NCI-H1092 (cell line): Measurements from ENCODE around the gene PHF23.

Experiments used
- DNase-seq: peaks from one replicate; lab custom pipeline; 2025; lab: John Stamatoyannopoulos, UW

Gene PHF23

DNA sequence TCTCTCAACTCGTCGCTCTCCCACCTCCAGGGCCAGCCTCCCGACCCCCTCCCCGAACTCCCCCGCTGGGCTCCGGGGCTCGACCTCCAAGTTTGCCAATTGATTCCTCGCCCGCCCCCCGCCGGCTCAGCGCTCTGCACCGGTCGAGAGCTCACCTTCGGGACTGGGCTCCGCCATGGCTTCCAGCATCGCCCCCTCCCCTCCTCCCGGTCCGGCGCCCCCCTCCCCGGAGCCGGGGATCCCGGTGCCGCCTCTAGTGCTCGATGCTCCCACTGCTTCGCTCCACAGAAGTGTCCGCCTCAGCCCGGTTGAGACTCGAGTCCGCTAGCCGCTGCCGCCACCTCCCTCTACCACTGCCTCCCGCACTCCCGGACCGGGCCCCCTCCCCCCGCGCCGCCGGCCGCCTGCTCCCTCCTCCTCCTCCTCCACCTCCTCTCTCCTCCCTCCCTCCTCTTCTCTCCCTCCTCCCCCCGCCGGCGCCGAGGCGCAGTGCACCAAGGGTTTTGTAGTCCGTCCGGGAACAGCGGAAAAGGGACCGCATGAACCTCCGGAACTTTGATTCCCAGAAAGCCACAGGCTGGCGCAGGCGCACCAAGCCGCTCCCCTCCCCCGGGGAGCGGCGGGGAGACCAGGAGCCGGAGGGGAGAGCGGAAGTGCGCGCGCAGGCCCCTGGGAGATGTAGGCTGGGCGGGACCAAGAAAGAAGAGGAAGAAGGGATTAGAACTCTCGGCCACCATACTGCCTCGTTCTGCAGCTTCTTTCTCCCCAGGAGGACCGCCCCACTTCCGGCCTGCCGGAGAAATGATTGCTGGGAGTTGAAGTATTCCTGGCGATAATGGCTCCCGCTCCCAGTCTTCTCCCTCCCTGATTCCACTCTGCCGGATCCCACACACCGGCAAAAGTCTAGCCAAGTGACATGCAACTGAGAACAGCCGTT, at the start of gene PHF23:
Gene PHF23 (minus strand): TSS at position 367 of the 937 bp plus-strand sequence. CDS start 178 bp downstream, at position 189.
- DNase-seq = peak; percentile 96

DNA sequence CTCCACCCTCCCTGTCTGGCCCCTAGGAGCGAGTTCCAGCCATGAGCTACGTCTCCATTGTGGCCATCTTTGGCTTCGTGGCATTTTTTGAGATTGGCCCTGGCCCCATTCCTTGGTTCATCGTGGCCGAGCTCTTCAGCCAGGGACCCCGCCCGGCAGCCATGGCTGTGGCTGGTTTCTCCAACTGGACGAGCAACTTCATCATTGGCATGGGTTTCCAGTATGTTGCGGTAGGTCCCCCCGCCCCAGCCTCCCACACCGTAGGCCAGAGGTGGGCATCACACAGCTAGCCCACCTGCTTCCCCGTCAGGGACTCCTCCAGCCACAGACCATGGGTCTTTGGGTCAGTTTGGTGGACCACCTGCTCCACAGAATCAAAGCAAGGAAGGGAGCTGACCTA, 46.4 kb upstream of the PHF23 start:
- no peak for DNase-seq

DNA sequence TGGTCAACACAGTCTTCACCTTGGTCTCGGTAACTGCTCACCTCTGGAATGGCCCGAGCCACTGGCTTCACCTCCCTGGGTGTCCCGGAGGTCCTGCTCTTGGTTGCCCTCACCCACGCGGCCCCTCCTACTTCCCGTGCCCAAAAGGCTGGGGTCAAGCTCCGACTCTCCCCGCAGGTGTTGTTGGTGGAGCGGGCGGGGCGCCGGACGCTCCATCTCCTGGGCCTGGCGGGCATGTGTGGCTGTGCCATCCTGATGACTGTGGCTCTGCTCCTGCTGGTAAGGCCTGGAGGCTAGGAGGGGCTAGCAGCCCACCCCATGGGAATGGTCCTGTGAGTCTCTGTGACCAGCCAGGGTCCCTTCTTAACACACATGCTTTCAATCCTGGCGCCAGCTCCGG, 45.7 kb upstream of the PHF23 start:
- DNase-seq = no peak

DNA sequence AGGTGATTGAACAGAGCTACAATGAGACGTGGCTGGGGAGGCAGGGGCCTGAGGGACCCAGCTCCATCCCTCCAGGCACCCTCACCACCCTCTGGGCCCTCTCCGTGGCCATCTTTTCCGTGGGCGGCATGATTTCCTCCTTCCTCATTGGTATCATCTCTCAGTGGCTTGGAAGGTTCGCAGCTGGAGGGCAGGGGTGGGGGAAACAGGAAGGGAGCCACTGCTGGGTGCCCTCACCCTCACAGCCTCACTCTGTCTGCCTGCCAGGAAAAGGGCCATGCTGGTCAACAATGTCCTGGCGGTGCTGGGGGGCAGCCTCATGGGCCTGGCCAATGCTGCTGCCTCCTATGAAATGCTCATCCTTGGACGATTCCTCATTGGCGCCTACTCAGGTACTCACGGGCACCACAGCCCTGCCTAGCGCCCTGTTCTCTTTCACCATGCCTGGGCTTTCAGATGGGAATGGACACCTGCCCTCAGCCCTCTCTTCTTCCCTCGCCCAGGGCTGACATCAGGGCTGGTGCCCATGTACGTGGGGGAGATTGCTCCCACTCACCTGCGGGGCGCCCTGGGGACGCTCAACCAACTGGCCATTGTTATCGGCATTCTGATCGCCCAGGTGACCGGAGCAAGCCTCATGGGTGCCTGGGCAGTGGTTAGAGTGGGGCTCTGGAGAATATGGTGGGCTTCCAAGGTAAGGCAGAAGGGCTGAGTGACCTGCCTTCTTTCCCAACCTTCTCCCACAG, 44.4 kb upstream of the PHF23 start:
- no peak for DNase-seq

DNA sequence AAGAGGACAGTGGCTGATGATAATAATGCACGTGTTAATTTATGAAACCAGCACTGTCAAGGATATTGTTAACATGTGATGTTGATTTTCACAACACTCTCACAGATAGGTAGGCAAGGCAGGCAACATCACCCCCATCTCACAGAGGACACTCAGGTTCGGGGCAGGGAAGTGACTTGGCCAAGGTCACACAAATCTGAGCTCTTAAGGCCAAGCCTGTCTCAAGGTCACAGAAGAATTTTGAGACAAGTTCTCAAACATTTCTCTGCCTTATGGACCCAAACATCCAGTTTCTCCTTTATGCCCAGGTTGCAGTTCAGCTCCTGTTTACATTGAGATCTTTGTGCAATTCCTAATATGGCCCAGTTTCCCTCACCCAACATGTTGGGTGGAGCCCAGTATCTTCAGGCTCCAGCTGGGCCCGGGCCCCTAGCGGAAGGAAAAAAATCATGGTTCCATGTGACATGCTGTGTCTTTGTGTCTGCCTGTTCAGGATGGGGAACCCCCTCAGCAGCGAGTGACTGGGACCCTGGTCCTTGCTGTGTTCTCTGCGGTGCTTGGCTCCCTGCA, 43.6 kb upstream of the PHF23 start:
- no peak for DNase-seq

DNA sequence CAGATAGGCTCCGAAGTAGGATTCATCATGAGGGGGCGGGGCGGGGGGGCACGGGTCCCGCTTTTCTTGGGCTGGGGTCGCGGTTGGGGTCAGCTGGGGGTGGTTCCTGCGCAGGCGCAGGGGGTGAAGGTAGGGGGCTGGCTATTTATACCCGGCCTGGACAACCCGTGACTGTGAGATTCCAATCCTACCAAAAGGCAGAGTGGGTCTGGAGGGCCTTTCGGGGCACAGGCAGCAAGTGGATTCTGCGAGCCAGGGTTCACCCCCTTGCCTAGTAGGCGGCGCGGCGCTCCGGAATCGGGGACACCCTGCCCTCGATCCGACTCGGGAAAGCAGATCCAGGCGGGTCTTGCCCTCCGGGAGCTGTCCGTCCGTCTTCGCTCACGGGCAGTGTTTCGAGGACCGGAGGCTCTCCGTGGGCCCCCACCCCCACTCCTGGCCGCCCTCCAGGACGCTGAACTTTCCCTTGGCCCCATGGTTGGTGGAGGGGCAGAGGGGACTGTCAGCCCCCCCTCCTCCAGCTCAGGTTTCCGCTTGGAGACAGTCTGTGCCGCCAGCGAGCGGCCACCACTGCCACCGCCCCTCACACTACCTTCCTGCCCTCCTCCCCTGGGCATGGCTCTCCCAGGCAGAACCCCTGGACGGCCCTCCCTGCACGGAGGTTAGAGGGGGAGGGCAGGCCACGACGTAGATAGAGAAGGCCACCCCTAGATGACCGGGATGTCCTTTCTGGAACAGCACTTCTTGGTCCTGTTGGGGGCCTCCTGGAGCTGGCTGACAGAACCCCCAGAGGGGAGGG, 42.9 kb upstream of the PHF23 start:
- no peak for DNase-seq

DNA sequence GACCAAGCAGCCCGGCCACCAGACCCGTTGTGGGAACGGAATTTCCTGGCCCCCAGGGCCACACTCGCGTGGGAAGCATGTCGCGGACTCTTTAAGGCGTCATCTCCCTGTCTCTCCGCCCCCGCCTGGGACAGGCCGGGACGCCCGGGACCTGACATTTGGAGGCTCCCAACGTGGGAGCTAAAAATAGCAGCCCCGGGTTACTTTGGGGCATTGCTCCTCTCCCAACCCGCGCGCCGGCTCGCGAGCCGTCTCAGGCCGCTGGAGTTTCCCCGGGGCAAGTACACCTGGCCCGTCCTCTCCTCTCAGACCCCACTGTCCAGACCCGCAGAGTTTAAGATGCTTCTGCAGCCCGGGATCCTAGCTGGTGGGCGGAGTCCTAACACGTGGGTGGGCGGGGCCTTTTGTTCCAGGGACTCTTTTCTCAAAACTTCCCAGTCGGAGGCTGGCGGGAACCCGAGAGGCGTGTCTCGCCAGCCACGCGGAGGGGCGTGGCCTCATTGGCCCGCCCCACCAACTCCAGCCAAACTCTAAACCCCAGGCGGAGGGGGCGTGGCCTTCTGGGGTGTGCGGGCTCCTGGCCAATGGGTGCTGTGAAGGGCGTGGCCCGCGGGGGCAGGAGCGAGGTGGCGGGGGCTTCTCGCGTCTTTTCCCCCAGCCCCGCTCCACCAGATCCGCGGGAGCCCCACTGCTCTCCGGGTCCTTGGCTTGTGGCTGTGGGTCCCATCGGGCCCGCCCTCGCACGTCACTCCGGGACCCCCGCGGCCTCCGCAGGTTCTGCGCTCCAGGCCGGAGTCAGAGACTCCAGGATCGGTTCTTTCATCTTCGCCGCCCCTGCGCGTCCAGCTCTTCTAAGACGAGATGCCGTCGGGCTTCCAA, 42.1 kb upstream of the PHF23 start, which contains the start of gene SLC2A4:
Gene SLC2A4 (plus strand): TSS at position 645 of the 879 bp plus-strand sequence. CDS start 217 bp downstream, at position 862.
- no peak for DNase-seq

DNA sequence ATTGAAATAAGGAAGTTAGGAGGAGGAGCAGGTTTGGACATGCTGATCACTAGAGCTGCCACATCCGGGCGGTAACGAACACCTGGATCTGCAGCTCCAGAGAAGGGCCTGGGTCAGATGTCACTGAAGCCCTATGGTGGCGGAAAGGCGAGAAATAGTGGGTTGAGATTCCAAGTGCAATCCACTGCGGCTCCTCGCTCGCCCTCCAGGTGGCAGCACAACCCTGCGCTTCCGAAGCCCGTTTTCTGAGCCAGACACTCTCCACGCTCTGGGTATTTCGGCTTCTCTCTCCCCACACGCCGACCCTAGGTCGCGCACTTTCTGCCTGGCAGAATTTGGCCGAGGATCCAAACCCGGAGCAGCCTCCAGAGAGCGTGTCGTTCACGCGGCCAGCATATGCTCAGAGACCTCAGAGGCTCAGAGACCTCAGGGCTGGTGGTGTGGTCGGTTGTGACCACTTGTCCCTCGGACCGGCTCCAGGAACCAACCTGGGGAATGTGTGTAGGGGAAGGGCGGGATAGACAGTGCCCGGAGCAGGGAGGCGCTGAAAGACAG, 41.3 kb upstream of the PHF23 start:
- DNase-seq = peak; percentile 65

DNA sequence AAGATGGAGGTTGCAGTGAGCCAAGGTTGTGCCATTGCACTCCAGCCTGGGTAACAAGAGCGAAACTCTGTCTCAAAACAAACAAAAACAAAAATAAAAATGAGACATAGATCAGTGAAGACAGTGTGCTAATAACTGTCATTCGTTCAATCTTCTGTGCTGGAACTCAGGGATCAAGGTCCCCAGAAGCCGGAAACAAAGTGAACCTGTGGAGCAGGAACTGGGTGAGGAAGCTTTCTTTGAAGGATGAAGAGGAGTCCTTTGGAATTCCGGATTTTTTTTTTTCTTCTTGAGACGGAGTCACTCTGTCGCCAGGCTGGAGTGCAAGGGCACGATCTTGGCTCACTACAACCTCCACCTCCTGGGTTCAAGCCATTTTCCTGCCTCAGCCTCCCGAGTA, 40.2 kb upstream of the PHF23 start:
- no peak for DNase-seq

DNA sequence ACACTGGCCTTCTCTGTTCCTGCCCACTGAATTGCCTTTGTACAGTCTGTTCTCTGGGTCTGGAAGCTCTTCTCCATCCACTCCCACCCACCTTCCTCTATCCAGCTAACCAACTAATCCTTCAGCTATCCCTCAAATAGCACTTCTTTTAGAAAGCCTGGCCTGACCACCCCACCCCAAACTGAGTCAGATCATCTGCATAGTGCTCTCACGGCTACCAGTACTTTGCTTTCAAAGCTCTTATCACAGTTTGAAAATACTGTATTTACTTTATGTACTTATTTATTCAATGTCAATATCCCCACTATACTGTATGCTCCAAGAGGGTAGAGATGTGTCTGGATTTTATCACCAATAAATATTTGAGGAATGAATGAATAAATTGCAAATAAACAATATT, 27.5 kb upstream of the PHF23 start:
- DNase-seq = no peak

DNA sequence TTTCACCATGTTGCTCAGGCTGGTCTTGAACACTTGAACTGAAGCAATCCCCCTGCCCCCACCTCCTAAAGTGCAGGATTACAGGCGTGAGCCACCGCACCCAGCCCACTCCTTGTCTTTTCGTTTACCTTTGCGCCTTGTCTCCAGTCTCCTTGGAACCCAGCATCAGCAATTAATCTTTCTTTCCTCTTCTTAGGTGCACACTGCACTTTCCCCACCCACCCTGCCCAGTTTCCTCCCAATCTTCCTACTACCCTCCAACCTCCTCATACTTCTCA, 24.5 kb upstream of the PHF23 start:
- DNase-seq = no peak

DNA sequence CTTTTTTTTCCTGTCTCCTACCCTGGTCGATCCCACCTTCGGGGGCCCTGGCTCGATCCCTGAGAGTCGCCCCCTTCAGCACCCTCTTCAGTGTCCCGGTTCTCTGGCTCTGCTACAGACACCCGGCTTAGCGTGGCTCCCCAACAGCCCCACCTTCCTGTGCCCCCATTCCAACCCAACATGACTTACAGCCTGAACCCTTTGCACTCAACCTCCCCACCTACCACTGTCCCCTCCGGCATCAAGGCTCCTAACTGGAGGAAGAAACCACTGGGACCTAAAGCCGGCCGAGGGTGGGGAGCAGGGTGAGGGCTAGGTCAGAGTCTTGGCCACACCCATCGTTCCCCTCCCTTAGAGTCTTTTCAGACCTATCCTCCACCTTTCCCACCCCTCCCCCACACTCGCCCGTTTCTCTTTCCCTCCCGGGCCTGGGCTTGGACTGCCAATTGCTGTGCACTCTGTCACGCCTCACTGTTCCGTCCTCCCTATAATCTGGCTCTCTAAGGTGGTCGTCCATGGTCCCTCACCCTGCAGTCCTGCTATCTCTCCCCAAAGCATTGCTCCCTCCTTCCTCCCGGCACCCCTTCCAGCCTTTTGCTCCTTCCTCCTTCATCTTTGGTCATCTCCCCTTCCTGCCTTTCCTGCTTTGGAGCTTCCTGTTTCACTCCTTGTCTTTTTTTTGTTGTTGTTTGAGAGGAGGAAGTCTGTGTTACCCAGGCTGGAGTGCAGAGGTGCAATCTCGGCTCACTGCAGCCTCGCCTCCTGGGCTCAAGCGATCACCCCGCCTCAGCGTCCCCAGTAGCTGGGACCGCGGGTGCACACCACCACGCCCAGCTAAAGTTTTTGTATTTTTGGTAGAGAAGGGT, 23.9 kb upstream of the PHF23 start:
- no peak for DNase-seq

DNA sequence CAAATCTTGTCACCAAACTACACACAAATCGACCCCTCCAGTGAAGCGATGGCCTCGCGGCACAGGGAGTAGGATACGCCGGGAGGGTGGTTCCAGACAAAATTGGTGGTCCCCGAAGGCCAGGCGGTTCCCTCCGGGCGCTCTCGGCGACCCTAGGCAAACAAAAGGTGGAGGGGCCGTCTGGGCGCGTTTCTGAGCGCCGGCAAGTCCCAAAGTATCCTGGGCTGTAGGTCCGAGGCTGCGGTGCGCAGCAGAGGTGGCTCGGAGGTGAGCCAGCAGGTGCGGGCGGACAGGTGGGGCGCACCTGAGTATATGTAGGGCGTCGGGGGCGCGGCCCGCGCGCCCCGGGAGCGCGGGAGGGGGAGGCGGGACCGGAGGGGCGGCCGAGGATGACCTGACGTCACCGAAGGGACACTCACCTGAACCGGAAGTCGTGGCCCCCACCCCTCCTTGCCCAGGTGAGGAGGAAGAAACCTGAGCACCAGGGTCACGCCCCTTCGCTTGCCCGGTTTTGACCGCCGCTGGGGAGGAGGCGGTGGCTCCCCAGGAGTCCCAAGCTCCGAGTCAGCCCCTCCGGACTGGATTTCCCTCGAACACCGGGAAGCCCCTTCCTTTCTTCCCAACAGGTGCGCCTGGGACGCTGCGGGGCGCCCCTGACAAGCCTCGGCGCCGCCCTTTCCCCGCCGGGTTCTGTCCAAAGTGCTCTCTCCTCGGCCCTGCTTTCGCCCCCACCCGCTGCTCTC, 23.1 kb upstream of the PHF23 start, which contains the start of gene CLDN7:
Gene CLDN7 (minus strand): TSS at position 287 of the 743 bp plus-strand sequence. CDS start 435 bp downstream, outside the sequence.
- DNase-seq = no peak

DNA sequence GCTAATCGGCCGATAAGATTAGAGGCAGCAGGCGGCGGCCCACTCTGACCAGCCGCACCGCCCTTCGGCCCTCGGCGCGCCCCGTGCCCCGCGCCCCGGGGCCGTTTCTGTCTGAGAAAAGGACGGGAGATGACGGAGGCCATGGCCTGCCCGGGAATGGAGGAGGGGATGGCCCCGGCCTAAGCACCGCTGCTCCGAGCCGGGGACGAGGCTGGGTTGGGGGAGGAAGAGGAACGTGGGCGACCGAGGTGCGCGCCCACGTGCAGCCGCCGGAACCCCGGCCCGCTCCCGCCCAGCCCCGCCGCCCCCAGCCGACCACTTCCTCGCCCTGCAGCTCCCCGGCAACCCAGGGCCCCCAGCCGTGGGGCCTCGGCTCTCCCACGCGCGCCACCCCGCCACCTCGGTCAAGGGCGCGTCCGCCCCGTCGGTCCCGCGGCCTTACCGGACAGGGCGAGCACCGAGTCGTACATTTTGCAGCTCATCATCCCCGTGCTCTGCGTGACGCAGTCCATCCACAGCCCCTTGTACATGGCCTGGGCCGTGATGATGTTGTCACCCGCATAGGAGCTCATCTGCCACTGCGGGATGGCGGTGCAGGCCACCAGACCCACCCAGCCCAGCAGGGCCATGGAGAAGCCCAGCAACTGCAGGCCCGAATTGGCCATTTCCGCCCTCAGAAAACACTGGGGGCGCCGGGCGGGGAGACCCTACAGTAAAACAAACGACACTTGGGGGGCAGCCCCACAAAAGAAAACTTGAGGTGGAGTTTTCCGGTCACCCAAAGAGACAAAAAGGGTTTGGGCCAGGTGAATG, 22.3 kb upstream of the PHF23 start:
- no peak for DNase-seq

DNA sequence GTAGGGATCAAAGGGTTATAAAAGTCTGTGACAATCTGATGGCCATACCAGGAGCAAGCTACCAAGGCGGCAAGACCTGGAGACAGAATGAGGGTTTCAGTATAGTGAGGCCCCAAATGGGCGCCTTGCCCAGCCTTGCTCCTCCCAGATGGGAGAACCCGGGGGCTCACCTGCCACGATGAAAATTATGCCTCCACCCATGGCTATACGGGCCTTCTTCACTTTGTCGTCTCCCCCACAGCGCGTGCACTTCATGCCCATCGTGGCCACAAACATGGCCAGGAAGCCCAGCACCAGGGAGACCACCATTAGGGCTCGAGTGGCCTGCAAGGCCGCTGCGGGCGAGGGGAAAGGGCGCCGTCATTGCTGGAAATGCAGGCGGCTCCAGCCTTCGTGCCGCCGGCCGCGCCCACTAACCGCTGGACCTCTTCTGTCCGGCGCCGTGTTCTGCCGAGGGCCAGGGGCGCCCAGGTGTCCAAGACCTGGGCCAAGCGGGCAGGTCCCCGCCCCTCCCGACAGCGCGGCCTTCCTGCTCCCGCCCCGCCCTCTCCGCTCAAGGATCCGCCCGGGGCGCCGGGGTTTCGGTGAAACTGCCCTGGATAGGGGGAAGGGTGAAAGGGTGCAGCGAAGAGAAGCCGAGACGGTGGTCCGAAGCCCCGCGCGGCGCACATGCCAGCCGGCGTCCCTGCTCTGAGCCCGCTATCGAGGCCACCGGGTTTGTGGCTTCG, 21.6 kb upstream of the PHF23 start:
- DNase-seq = no peak

DNA sequence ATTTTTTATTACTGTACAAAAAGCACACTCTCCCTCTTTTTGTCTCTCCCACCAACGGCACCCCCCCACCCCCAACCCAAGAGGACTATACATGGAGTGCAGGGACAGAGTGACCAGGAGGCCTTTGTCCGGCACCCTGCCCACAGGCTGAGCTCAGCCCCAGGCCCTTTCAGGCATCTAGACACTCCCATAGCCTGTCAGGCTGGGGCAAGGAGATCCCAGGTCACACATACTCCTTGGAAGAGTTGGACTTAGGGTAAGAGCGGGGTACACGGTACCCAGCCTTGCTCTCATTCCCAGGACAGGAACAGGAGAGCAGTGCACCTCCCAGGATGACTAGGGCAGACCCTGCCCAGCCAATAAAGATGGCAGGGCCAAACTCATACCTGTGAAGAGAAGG, 20.9 kb upstream of the PHF23 start:
- DNase-seq = no peak

DNA sequence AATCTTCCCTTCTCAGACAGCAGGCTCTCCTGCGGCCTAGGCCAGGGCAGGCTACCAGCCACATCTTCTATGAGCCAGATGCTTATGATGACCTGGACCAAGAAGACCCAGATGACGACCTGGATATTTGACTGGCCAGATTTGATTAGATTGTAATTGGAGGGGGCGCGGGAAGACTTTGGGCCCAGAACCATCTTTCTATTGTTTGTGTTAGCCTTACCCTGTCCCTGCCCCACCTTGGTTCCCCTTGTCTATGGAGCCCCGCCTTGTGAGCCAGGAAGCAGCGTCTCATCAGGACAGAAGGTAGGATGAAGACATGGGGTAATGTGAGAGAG, 20.3 kb upstream of the PHF23 start:
- DNase-seq = no peak
